Brain microvascular endothelial cell (primary cell): Measurements from ENCODE around the gene KMT2C.
"Not testable (repeated sequence)": the region's sequence is repeated elsewhere in the genome, so short reads cannot be mapped to it uniquely, and the experiment has no call there.

Experiments used
- DNase-seq: peaks from one replicate; pipeline ENCODE4 v3.0.0-alpha.2; 2020
- H3K27ac ChIP-seq: fragments of 250-450 bp; sonication (Bioruptor Pico); 2 replicates; pipeline ENCODE4 v1.5.1; 2020; ENCODE audit warnings: mild to moderate bottlenecking, moderate library complexity
- H3K27me3 ChIP-seq: fragments of 250-450 bp; sonication (Bioruptor Pico); replicated peaks from 2 replicates; pipeline ENCODE4 v1.5.1; 2020; ENCODE audit warnings: mild to moderate bottlenecking
- H3K36me3 ChIP-seq: fragments of 250-450 bp; sonication (Bioruptor Pico); replicated peaks from 2 replicates; pipeline ENCODE4 v1.5.1; 2020; ENCODE audit warnings: mild to moderate bottlenecking
- H3K4me3 ChIP-seq: 2 replicates; pipeline ENCODE4 v1.5.1; 2011; ENCODE audit warnings: low read depth, mild to moderate bottlenecking, control low read depth, low read length, moderate library complexity
- CTCF ChIP-seq: IDR thresholded peaks from 2 replicates; pipeline ENCODE4 v1.5.1; 2011; ENCODE audit warnings: low read depth, mild to moderate bottlenecking, moderate library complexity, low read length, control low read depth, inconsistent platforms; ENCODE audit errors: missing control alignments
- in situ Hi-C: cut with HindIII; loops from 2 replicates; pipeline ENCODE4 v1.10.0; 2017; ENCODE audit warnings: low sequenced_read_pairs, low pct_ligation_motif_present

The KMT2C gene

GRCh38 chr7:152328234-152328633 lies 107.6 kb downstream of the KMT2C start:
- TF ChIP-seq CTCF = no peak
- in situ Hi-C loops = no loop called here
- no peaks in the 10 kb centered on the region for H3K27me3 ChIP-seq
- no peak overlapping the region for H3K4me3 ChIP-seq
- H3K27ac ChIP-seq = no peak overlapping the region
- DNase-seq = no peak
- H3K36me3 ChIP-seq = peaks cover 5% of the 10 kb centered on the region

GRCh38 chr7:152315845-152316244 lies 120.0 kb downstream of the KMT2C start:
- no peak for DNase-seq
- no peak for TF ChIP-seq CTCF
- H3K27ac ChIP-seq = no peak overlapping the region
- in situ Hi-C loops = no loop called here
- H3K36me3 ChIP-seq = no peaks in the 10 kb centered on the region
- no peak overlapping the region for H3K4me3 ChIP-seq
- no peaks in the 10 kb centered on the region for H3K27me3 ChIP-seq

GRCh38 chr7:152313831-152314604 lies 121.8 kb downstream of the KMT2C start:
- H3K27me3 ChIP-seq = no peaks in the 10 kb centered on the region
- DNase-seq = peak; percentile 84
- peak overlapping the region; percentile 39 for H3K27ac ChIP-seq
- in situ Hi-C loops = no loop called here
- H3K36me3 ChIP-seq = peaks cover 9% of the 10 kb centered on the region
- H3K4me3 ChIP-seq = no peak overlapping the region
- no peak for TF ChIP-seq CTCF

- in situ Hi-C loops = no loop called here
- no peak overlapping the region for H3K27ac ChIP-seq
Measured at GRCh38 chr7:152313217-152313616, 122.6 kb downstream of the KMT2C start.

GRCh38 chr7:152312316-152312715 lies 123.5 kb downstream of the KMT2C start:
- TF ChIP-seq CTCF = no peak
- Histone ChIP-seq H3K36me3 (peaks cover 9% of the 10 kb centered on the region), H3K27me3 (no peaks in the 10 kb centered on the region), H3K4me3 (no peak overlapping the region), H3K27ac (no peak overlapping the region)
- in situ Hi-C loops = no loop called here
- DNase-seq = peak; percentile 26

More at GRCh38 chr7:152313217-152313616, 122.6 kb downstream of the KMT2C start:
- no peak overlapping the region for H3K4me3 ChIP-seq
- H3K27me3 ChIP-seq = no peaks in the 10 kb centered on the region
- TF ChIP-seq CTCF = no peak
- DNase-seq = no peak
- peaks cover 9% of the 10 kb centered on the region for H3K36me3 ChIP-seq

GRCh38 chr7:152307902-152308301 lies 127.9 kb downstream of the KMT2C start:
- Histone ChIP-seq H3K4me3 (no peak overlapping the region), H3K36me3 (peaks cover 17% of the 10 kb centered on the region), H3K27ac (no peak overlapping the region), H3K27me3 (no peaks in the 10 kb centered on the region)
- no peak for DNase-seq
- TF ChIP-seq CTCF = no peak
- in situ Hi-C loops = no loop called here

- in situ Hi-C loops, H3K36me3 ChIP-seq, H3K27ac ChIP-seq, H3K27me3 ChIP-seq, DNase-seq, H3K4me3 ChIP-seq: not testable (repeated sequence)
Measured at GRCh38 chr7:152299542-152300143, 136.2 kb downstream of the KMT2C start.
